SK-N-SH treated with all-trans-retinoic acid at 6 μM for 48 hours (cell line): ENCODE results near the gene CFAP73.

Experiments
- ATAC-seq: fragments of 200-7000 bp; cut with Tn5 transposase; 3 replicates; pipeline ENCODE4 v1.9.1; 2020; ENCODE audit warnings: mild to moderate bottlenecking, moderate library complexity
- ARNTL ChIP-seq: fragments of 450-650 bp; formaldehyde crosslinking; IDR thresholded peaks from 2 replicates; pipeline ENCODE4 v1.5.0; 2020; ENCODE audit warnings: low read depth, mild to moderate bottlenecking, moderate library complexity, borderline replicate concordance
- BACH2 ChIP-seq: fragments of 250-450 bp; sonication (Bioruptor Pico); IDR thresholded peaks from 2 replicates; pipeline ENCODE4 v1.9.0; 2021; ENCODE audit warnings: mild to moderate bottlenecking, borderline replicate concordance
- CREB5 ChIP-seq: fragments of 250-450 bp; sonication (Bioruptor Pico); IDR thresholded peaks from 2 replicates; pipeline ENCODE4 v1.5.1; 2020; ENCODE audit warnings: low read depth, mild to moderate bottlenecking, moderate library complexity
- CSDC2 ChIP-seq: fragments of 250-450 bp; sonication (Bioruptor Pico); IDR thresholded peaks from 2 replicates; pipeline ENCODE4 v1.5.0; 2020; ENCODE audit warnings: mild to moderate bottlenecking, moderate library complexity
- ESRRG ChIP-seq: fragments of 250-450 bp; sonication (Bioruptor Pico); IDR thresholded peaks from 2 replicates; pipeline ENCODE4 v1.6.1; 2021; ENCODE audit warnings: mild to moderate bottlenecking
- GLIS3 ChIP-seq: fragments of 250-450 bp; sonication (Bioruptor Pico); IDR thresholded peaks from 2 replicates; pipeline ENCODE4 v1.5.0; 2020; ENCODE audit warnings: mild to moderate bottlenecking, moderate library complexity
- ISL1 ChIP-seq: fragments of 250-450 bp; sonication (Bioruptor Pico); IDR thresholded peaks from 2 replicates; pipeline ENCODE4 v2.1.2; 2022; ENCODE audit warnings: mild to moderate bottlenecking, moderate library complexity
- OSR1 ChIP-seq: fragments of 250-450 bp; sonication (Bioruptor Pico); IDR thresholded peaks from 2 replicates; pipeline ENCODE4 v1.8.0; 2022; ENCODE audit warnings: moderate library complexity, mild to moderate bottlenecking, inconsistent platforms
- PATZ1 ChIP-seq: fragments of 250-450 bp; sonication (Bioruptor Pico); IDR thresholded peaks from 2 replicates; pipeline ENCODE4 v1.8.0; 2020; ENCODE audit warnings: mild to moderate bottlenecking, moderate library complexity, borderline replicate concordance
- PPARA ChIP-seq: fragments of 250-450 bp; sonication (Bioruptor Pico); IDR thresholded peaks from 2 replicates; pipeline ENCODE4 v1.5.0; 2020; ENCODE audit warnings: mild to moderate bottlenecking, borderline replicate concordance
- RARB ChIP-seq: fragments of 250-450 bp; sonication (Bioruptor Pico); IDR thresholded peaks from 2 replicates; pipeline ENCODE4 v1.8.0; 2021; ENCODE audit warnings: mild to moderate bottlenecking, moderate library complexity
- SNAI2 ChIP-seq: fragments of 250-450 bp; sonication (Bioruptor Pico); IDR thresholded peaks from 2 replicates; pipeline ENCODE4 v1.5.0; 2020; ENCODE audit warnings: mild to moderate bottlenecking, moderate library complexity
- TCF4 ChIP-seq: fragments of 250-450 bp; sonication (Bioruptor Pico); IDR thresholded peaks from 2 replicates; pipeline ENCODE4 v1.8.0; 2021; ENCODE audit warnings: mild to moderate bottlenecking, moderate library complexity, borderline replicate concordance
- TOX ChIP-seq: fragments of 250-450 bp; sonication (Bioruptor Pico); IDR thresholded peaks from 2 replicates; pipeline ENCODE4 v1.8.0; 2021; ENCODE audit warnings: mild to moderate bottlenecking, moderate library complexity, borderline replicate concordance
- TSHZ2 ChIP-seq: fragments of 250-450 bp; sonication (Bioruptor Pico); IDR thresholded peaks from 2 replicates; pipeline ENCODE4 v1.5.0; 2020; ENCODE audit warnings: mild to moderate bottlenecking, moderate library complexity
- ZC3H10 ChIP-seq: fragments of 250-450 bp; sonication (Bioruptor Pico); IDR thresholded peaks from 2 replicates; pipeline ENCODE4 v1.5.1; 2021; ENCODE audit warnings: mild to moderate bottlenecking, moderate library complexity
- ZFP3 ChIP-seq: fragments of 250-450 bp; sonication (Bioruptor Pico); IDR thresholded peaks from 2 replicates; pipeline ENCODE4 v1.5.0; 2020; ENCODE audit warnings: mild to moderate bottlenecking, moderate library complexity
- ZFP30 ChIP-seq: fragments of 450-650 bp; formaldehyde crosslinking; IDR thresholded peaks from 2 replicates; pipeline ENCODE4 v1.5.0; 2022; ENCODE audit warnings: mild to moderate bottlenecking, moderate library complexity
- ZNF70 ChIP-seq: fragments of 450-650 bp; formaldehyde crosslinking; IDR thresholded peaks from 2 replicates; pipeline ENCODE4 v1.5.0; 2020; ENCODE audit warnings: mild to moderate bottlenecking, moderate library complexity

The CFAP73 gene

GRCh38 chr12:113134521-113134951 is 15.0 kb upstream of the CFAP73 start:
- no peak for TF ChIP-seq GLIS3 (CRISPR knock-in tag)
- TF ChIP-seq, all 23 proteins: peak for 0
- ATAC-seq = no peak

GRCh38 chr12:113135178-113136127 is 14.1 kb upstream of the CFAP73 start, which contains the start of gene RASAL1:
RASAL1 (minus strand) TSS chr12:113135761; CDS start chr12:113135462, 299 bp downstream.
- TF ChIP-seq TCF4 (no peak), ZC3H10 (CRISPR knock-in tag) (no peak), ISL1 (CRISPR knock-in tag) (no peak), TOX (no peak), CSDC2 (CRISPR knock-in tag) (no peak), TSHZ2 (CRISPR knock-in tag) (no peak), CREB5 (CRISPR knock-in tag) (no peak), ZFP3 (CRISPR knock-in tag) (no peak), ZNF70 (CRISPR knock-in tag) (no peak), RARB (CRISPR knock-in tag) (no peak), SNAI2 (CRISPR knock-in tag) (no peak), BACH2 (CRISPR knock-in tag) (no peak), ESRRG (CRISPR knock-in tag) (no peak), GLIS3 (CRISPR knock-in tag) (no peak), OSR1 (CRISPR knock-in tag) (no peak), ARNTL (no peak), PPARA (no peak), PATZ1 (CRISPR knock-in tag) (no peak), ZFP30 (CRISPR knock-in tag) (no peak)
- ATAC-seq = peak; percentile 54

GRCh38 chr12:113136128-113136989 is 13.2 kb upstream of the CFAP73 start:
- ATAC-seq = no peak
- TF ChIP-seq ZFP30 (CRISPR knock-in tag) = no peak
- no peak for TF ChIP-seq TSHZ2 (CRISPR knock-in tag)
